H1 (cell line): Measurements from ENCODE around the gene PFKP. TPM values are rescaled to one million over a fixed set of nuclear protein-coding genes. Genes with fewer than 3 reads are reported as not detected.

Experiments used
- CTCF ChIA-PET: fragments of 300-600 bp; sonication (Branson Sonifier 250); formaldehyde crosslinking; loops from one replicate; lab custom pipeline; 2021; ENCODE audit not compliant: partially characterized antibody; lab: Charles Lee
- POLR2A ChIA-PET: fragments of 300-600 bp; sonication (Branson Sonifier 250); formaldehyde crosslinking; loops from one replicate; lab custom pipeline; 2021; ENCODE audit warnings: inconsistent platforms; ENCODE audit not compliant: partially characterized antibody; lab: Charles Lee
- DNase-seq, 2 experiments: peaks; one replicate each; pipeline versions ENCODE4 v3.0.0 to v3.0.0-alpha.2; 2010 to 2022; ENCODE audit warnings: low spot score in 2 of 2, low read depth in 1 of 2, mixed read lengths in 1 of 2
- FAIRE-seq: peaks from 2 replicates; lab custom pipeline; 2011; peaks lifted over from hg19 to GRCh38; lab: Jason Lieb, UNC
- H2AFZ ChIP-seq: 2 replicates; pipeline ENCODE4 v1.8.1; 2012; ENCODE audit warnings: low read length, inconsistent platforms
- H2AK5ac ChIP-seq: 2 replicates; pipeline ENCODE4 v1.6.1; 2013; ENCODE audit warnings: low read depth, low read length
- H2BK120ac ChIP-seq: replicated peaks from 2 replicates; pipeline ENCODE3; 2013; ENCODE audit warnings: low read depth, low read length, inconsistent platforms
- H2BK12ac ChIP-seq: 2 replicates; pipeline ENCODE4 v1.6.1; 2013; ENCODE audit warnings: low read depth, low read length
- H2BK15ac ChIP-seq: 2 replicates; pipeline ENCODE4 v1.6.1; 2013; ENCODE audit warnings: low read length
- H2BK20ac ChIP-seq: 2 replicates; pipeline ENCODE4 v1.6.1; 2013; ENCODE audit warnings: low read length
- H2BK5ac ChIP-seq: 2 replicates; pipeline ENCODE4 v1.6.1; 2013; ENCODE audit warnings: low read depth, low read length
- H3K14ac ChIP-seq: 2 replicates; pipeline ENCODE4 v1.6.1; 2013; ENCODE audit warnings: inconsistent platforms; ENCODE audit not compliant: insufficient read length
- H3K18ac ChIP-seq: 2 replicates; pipeline ENCODE4 v1.6.1; 2013; ENCODE audit warnings: low read length; ENCODE audit errors: extremely low read depth
- H3K23ac ChIP-seq: 2 replicates; pipeline ENCODE4 v1.6.1; 2013; ENCODE audit warnings: inconsistent platforms; ENCODE audit not compliant: insufficient read length
- H3K23me2 ChIP-seq: 2 replicates; pipeline ENCODE4 v1.6.1; 2013; ENCODE audit warnings: low read depth, low read length
- H3K27ac ChIP-seq: 2 replicates; pipeline ENCODE4 v1.6.1; 2011; ENCODE audit warnings: low read depth, low read length, inconsistent platforms
- H3K27me3 ChIP-seq, 4 experiments: replicated peaks in 1 of 4; 1 replicate in 1 of 4; 2 replicates in 3 of 4; pipeline versions ENCODE4 v1.6.1 to v1.8.1; 2011 to 2013; ENCODE audit warnings: low read length in 3 of 4, mild to moderate bottlenecking in 3 of 4, inconsistent platforms in 2 of 4, mixed read lengths in 2 of 4, moderate library complexity in 1 of 4; ENCODE audit not compliant: control insufficient read depth in 3 of 4, insufficient read depth in 3 of 4; ENCODE audit errors: extremely low read depth in 1 of 4
- H3K36me3 ChIP-seq, 4 experiments: 2 replicates each; pipeline versions ENCODE4 v1.6.1 to v1.8.1; 2011 to 2013; ENCODE audit warnings: mild to moderate bottlenecking in 4 of 4, low read length in 3 of 4, moderate library complexity in 2 of 4, control low read depth in 1 of 4, inconsistent platforms in 1 of 4; ENCODE audit not compliant: insufficient read depth in 4 of 4, control insufficient read depth in 2 of 4
- H3K4ac ChIP-seq: replicated peaks from 2 replicates; pipeline ENCODE3; 2013; ENCODE audit warnings: low read length, low read depth, mixed read lengths, inconsistent platforms; ENCODE audit not compliant: insufficient read length
- H3K4me1 ChIP-seq, 4 experiments: replicated peaks in 1 of 4; 1 replicate in 1 of 4; 2 replicates in 3 of 4; pipeline versions ENCODE4 v1.6.1 to v1.8.1; 2011 to 2013; ENCODE audit warnings: low read length in 3 of 4, inconsistent platforms in 2 of 4, mixed read lengths in 1 of 4; ENCODE audit not compliant: insufficient read depth in 4 of 4, control insufficient read depth in 3 of 4
- H3K4me2 ChIP-seq, 2 experiments: 2 replicates each; pipeline versions ENCODE4 v1.6.1 to v1.8.1; 2011 to 2013; ENCODE audit warnings: low read depth in 2 of 2, low read length in 2 of 2, control low read depth in 1 of 2, inconsistent platforms in 1 of 2, mild to moderate bottlenecking in 1 of 2; ENCODE audit not compliant: insufficient read depth in 1 of 2
- H3K4me3 ChIP-seq, 4 experiments: fragments of 200-600, 300-600 bp in 1 of 4; sonication (generic), shearing (Covaris generic), sonication (Bioruptor Twin) in 1 of 4; 2 replicates each; pipeline versions ENCODE4 v1.5.1 to v1.8.1; 2011 to 2016; ENCODE audit warnings: low read length in 4 of 4, low read depth in 3 of 4, control low read depth in 2 of 4, inconsistent platforms in 2 of 4, mild to moderate bottlenecking in 2 of 4, mixed read lengths in 1 of 4, moderate library complexity in 1 of 4; ENCODE audit not compliant: insufficient read depth in 2 of 4; ENCODE audit errors: extremely low read depth in 1 of 4
- H3K56ac ChIP-seq: replicated peaks from 2 replicates; pipeline ENCODE3; 2013; ENCODE audit warnings: low read depth, mild to moderate bottlenecking, mixed read lengths, low read length, inconsistent platforms; ENCODE audit not compliant: insufficient read length
- H3K79me1 ChIP-seq: 2 replicates; pipeline ENCODE4 v1.6.1; 2013; ENCODE audit warnings: low read depth, low read length, control low read depth
- H3K79me2 ChIP-seq, 2 experiments: 2 replicates each; pipeline versions ENCODE4 v1.6.1 to v1.8.1; 2012 to 2013; ENCODE audit warnings: low read length in 2 of 2, mild to moderate bottlenecking in 2 of 2, inconsistent platforms in 1 of 2; ENCODE audit not compliant: insufficient read depth in 2 of 2, control insufficient read depth in 1 of 2
- H3K9ac ChIP-seq, 4 experiments: replicated peaks in 1 of 4; 1 replicate in 1 of 4; 2 replicates in 3 of 4; pipeline versions ENCODE4 v1.6.1 to v1.8.1; 2011 to 2013; ENCODE audit warnings: low read depth in 3 of 4, low read length in 3 of 4, control low read depth in 2 of 4, mild to moderate bottlenecking in 2 of 4, moderate library complexity in 2 of 4, inconsistent platforms in 1 of 4; ENCODE audit errors: extremely low read depth in 1 of 4
- H3K9me3 ChIP-seq, 2 experiments: 2 replicates each; pipeline versions ENCODE4 v1.6.1 to v1.8.1; 2012 to 2013; ENCODE audit warnings: mild to moderate bottlenecking in 2 of 2, moderate library complexity in 2 of 2, control low read depth in 1 of 2, inconsistent platforms in 1 of 2, low read depth in 1 of 2, low read length in 1 of 2, mixed read lengths in 1 of 2; ENCODE audit not compliant: insufficient read depth in 2 of 2
- H4K20me1 ChIP-seq, 2 experiments: replicated peaks in 1 of 2; 2 replicates each; pipeline versions ENCODE3 to v1.8.1; 2011 to 2013; ENCODE audit warnings: inconsistent platforms in 2 of 2, low read length in 2 of 2, mild to moderate bottlenecking in 1 of 2; ENCODE audit not compliant: insufficient read depth in 2 of 2, control insufficient read depth in 1 of 2
- H4K5ac ChIP-seq: 2 replicates; pipeline ENCODE4 v1.6.1; 2013; ENCODE audit warnings: low read length, low read depth, mixed read lengths, inconsistent platforms; ENCODE audit not compliant: insufficient read length
- H4K8ac ChIP-seq: 2 replicates; pipeline ENCODE4 v1.8.0; 2013; ENCODE audit warnings: mild to moderate bottlenecking, moderate library complexity, low read length, inconsistent platforms; ENCODE audit not compliant: insufficient read depth; ENCODE audit errors: extremely low read depth
- H4K91ac ChIP-seq: replicated peaks from 2 replicates; pipeline ENCODE3; 2013; ENCODE audit warnings: low read length, mixed read lengths, inconsistent platforms; ENCODE audit not compliant: insufficient read length
- ATF3 ChIP-seq: IDR thresholded peaks from 2 replicates; pipeline ENCODE4 v1.6.1; 2011; ENCODE audit warnings: low read depth, mild to moderate bottlenecking, low read length; ENCODE audit not compliant: insufficient read depth
- CTCF ChIP-seq, 3 experiments: IDR thresholded peaks; 1 replicate in 2 of 3; 2 replicates in 1 of 3; pipeline versions ENCODE4 v1.5.1 to v1.6.1; 2011; ENCODE audit warnings: low read length in 3 of 3, mild to moderate bottlenecking in 3 of 3, inconsistent platforms in 2 of 3, low read depth in 1 of 3, moderate library complexity in 1 of 3; ENCODE audit not compliant: insufficient read depth in 1 of 3; ENCODE audit errors: control extremely low read depth in 1 of 3
- GABPA ChIP-seq: IDR thresholded peaks from 2 replicates; pipeline ENCODE4 v1.6.1; 2011; ENCODE audit warnings: mild to moderate bottlenecking, low read length, moderate library complexity, borderline replicate concordance; ENCODE audit not compliant: insufficient read depth
- GTF2F1 ChIP-seq: IDR thresholded peaks from 2 replicates; pipeline ENCODE4 v1.6.1; 2012; ENCODE audit warnings: low read depth, low read length, improper control_type of control experiment, borderline replicate concordance
- KDM4A ChIP-seq: IDR thresholded peaks from one replicate; pipeline ENCODE4 v1.7.1; 2012; ENCODE audit warnings: low read depth, mild to moderate bottlenecking, moderate library complexity, low read length, inconsistent platforms; ENCODE audit not compliant: severe bottlenecking
- MAFK ChIP-seq: IDR thresholded peaks from 2 replicates; pipeline ENCODE4 v1.6.1; 2012; ENCODE audit warnings: low read depth, mild to moderate bottlenecking, improper control_type of control experiment, low read length
- RAD21 ChIP-seq, 2 experiments: IDR thresholded peaks in 1 of 2; conservative IDR thresholded peaks in 1 of 2; 2 replicates each; pipeline ENCODE4 v1.6.1; 2011; ENCODE audit warnings: low read depth in 2 of 2, low read length in 2 of 2, improper control_type of control experiment in 1 of 2, inconsistent platforms in 1 of 2, mild to moderate bottlenecking in 1 of 2, moderate library complexity in 1 of 2
- WGBS, 2 experiments: shearing (Covaris generic) in 1 of 2; methylation state at CpG; one replicate each; pipeline versions ENCODE4 v1.1.6 to v1.1.7; 2013 to 2015; ENCODE audit warnings: low lambda C conversion rate in 2 of 2, mixed read lengths in 2 of 2, inconsistent platforms in 1 of 2, low coverage in 1 of 2, missing lambda C conversion rate in 1 of 2; ENCODE audit not compliant: insufficient replicate concordance in 2 of 2, insufficient coverage in 1 of 2, insufficient read length in 1 of 2; ENCODE audit errors: extremely low coverage in 1 of 2, missing lambda C conversion rate in 1 of 2; 5-methylcytosine and 5-hydroxymethylcytosine counted together
- polyA plus RNA-seq, 7 experiments: library from polyadenylated mRNA; depleted of rRNA in 3 of 7; stranded (reverse) in 5 of 7; unstranded in 2 of 7; fragments of >200 nt in 5 of 7; fragments of 200-250 nt in 2 of 7; gene quantifications; 1 replicate in 5 of 7; 2 replicates in 1 of 7; 4 replicates in 1 of 7; pipeline versions ENCODE4 v1.2.1 to v1.2.3, GENCODE V29; 2011 to 2013; ENCODE audit warnings: missing spikeins in 2 of 7, mixed read lengths in 2 of 7
- total RNA-seq: library from RNA; stranded (reverse); fragmentation: NEBNext Ultra II Directional; extraction: Animal tissue kit (Norgen Biotek cat#: 25700); gene quantifications from 2 replicates; pipeline ENCODE4 v1.2.1, GENCODE V29; 2021

PFKP gene
- total and polyA plus RNA-seq, 2 of the 8 experiments (the other 6 are each of a cell fraction or from before 2014, with no cell fraction given) = 51.2 to 128 TPM

- no peak overlapping the region for H3K27ac ChIP-seq
- no peak overlapping the region for H4K5ac ChIP-seq
- H4K8ac ChIP-seq = no peak overlapping the region
- H3K79me2 ChIP-seq = peaks cover 16 to 87% of the 10 kb centered on the region in 2 experiments
- H3K27me3 ChIP-seq = no peaks in the 10 kb centered on the region
- WGBS, 2 experiments = 89% methylated on average over 12 of the region's 16 CpGs; no CpG with 5 or more reads in 1 of the 2 experiments
- H4K91ac ChIP-seq = no peak overlapping the region
- no peak overlapping the region for H2BK5ac ChIP-seq
- no peak overlapping the region for H3K9ac ChIP-seq
- no peak for DNase-seq
- H2BK20ac ChIP-seq = no peak overlapping the region
- no peaks in the 10 kb centered on the region for H3K23me2 ChIP-seq
- no peak overlapping the region for H2BK15ac ChIP-seq
- no peaks in the 10 kb centered on the region for H3K9me3 ChIP-seq
- POLR2A ChIA-PET = interaction anchor here (1.4 to 2.5 kb wide), 2 partner anchors 9 to 19 kb away, joined by 4 to 18 read pairs; partner anchors contain the start of gene PFKP
- CTCF ChIA-PET = interaction anchor here (0.6 kb wide), 2 partner anchors 34 to 98 kb away, joined by 3 to 4 read pairs; no protein-coding TSS in a partner anchor
- H2AK5ac ChIP-seq = no peak overlapping the region
- H3K36me3 ChIP-seq = peaks cover 0 to 10% (median 0%) of the 10 kb centered on the region in 4 experiments; a peak in 3 of 8 replicates
- FAIRE-seq = no peak
- TF ChIP-seq ATF3 (no peak), GTF2F1 (no peak), RAD21 (IDR thresholded peaks at IDR 0.05 in 1 of 2, conservative IDR thresholded peaks at IDR 0.05 in 1 of 2; ENCODE audit: low read depth in 2 of 2, low read length in 2 of 2) (no peak), KDM4A (no peak), CTCF (IDR thresholded peaks at IDR 0.05; ENCODE audit: control extremely low read depth in 1 of 3, insufficient read depth in 1 of 3, low read depth in 1 of 3, low read length in 3 of 3) (no peak), MAFK (no peak), GABPA (no peak)
- no peak overlapping the region for H2BK120ac ChIP-seq
- H3K4me1 ChIP-seq = peaks cover 10 to 25% (median 17%) of the 10 kb centered on the region in 4 experiments
- H4K20me1 ChIP-seq = peaks cover 14 to 39% of the 10 kb centered on the region in 2 experiments
- H3K4me3 ChIP-seq = no peak overlapping the region
- H3K14ac ChIP-seq = no peak overlapping the region
- no peak overlapping the region for H3K18ac ChIP-seq
- no peak overlapping the region for H3K4ac ChIP-seq
- no peak overlapping the region for H2BK12ac ChIP-seq
- H3K4me2 ChIP-seq = no peak overlapping the region
- H3K56ac ChIP-seq = no peak overlapping the region
- no peak overlapping the region for H2AFZ ChIP-seq
- no peak overlapping the region for H3K23ac ChIP-seq
- H3K79me1 ChIP-seq = peaks cover 16% of the 10 kb centered on the region
These were observed 8.8 kb downstream of the PFKP start for GRCh38 chr10:3076138-3076537.
